Panc1 (cell line): Measurements from ENCODE around the gene LUZP2. TPM values are rescaled to one million over a fixed set of nuclear protein-coding genes. Genes with fewer than 3 reads are reported as not detected.

Experiments
- ATAC-seq: fragments of 200-7000 bp; cut with Tn5 transposase; 2 replicates; pipeline ENCODE4 v1.9.1; 2020; ENCODE audit warnings: mild to moderate bottlenecking, moderate library complexity
- BruUV-seq: library from RNA; stranded (reverse); fragments of 400-500 nt; replicated peaks from 2 replicates; lab custom pipeline; 2021; lab: Mats Ljungman, UMichigan
- CTCF ChIA-PET: fragments of 300-600 bp; sonication (Branson Sonifier 250); formaldehyde crosslinking; loops from one replicate; lab custom pipeline; 2022; ENCODE audit warnings: antibody characterized with exemption; lab: Charles Lee
- POLR2A ChIA-PET: fragments of 300-600 bp; sonication (Branson Sonifier 250); formaldehyde crosslinking; loops from one replicate; lab custom pipeline; 2022; ENCODE audit warnings: antibody characterized with exemption; lab: Charles Lee
- DNase-seq: peaks from one replicate; pipeline ENCODE4 v3.0.0-alpha.2; 2010; ENCODE audit warnings: low read depth, low spot score
- H3K27ac ChIP-seq: 2 replicates; pipeline ENCODE4 v1.5.1; 2011; ENCODE audit warnings: mild to moderate bottlenecking, low read length, inconsistent platforms
- H3K27me3 ChIP-seq: fragments of 200-500 bp; sonication (Bioruptor generic); 2 replicates; pipeline ENCODE4 v1.6.0; 2014; ENCODE audit warnings: low read length, inconsistent platforms; ENCODE audit not compliant: control insufficient read depth, insufficient read depth
- H3K36me3 ChIP-seq: fragments of 200-500 bp; sonication (Bioruptor generic); 2 replicates; pipeline ENCODE4 v1.5.1; 2014; ENCODE audit warnings: inconsistent platforms, mild to moderate bottlenecking, low read length, moderate library complexity; ENCODE audit not compliant: control insufficient read depth, insufficient read depth
- H3K4me1 ChIP-seq: 2 replicates; pipeline ENCODE4 v1.5.1; 2011; ENCODE audit warnings: inconsistent platforms, mild to moderate bottlenecking, low read length, moderate library complexity; ENCODE audit not compliant: control insufficient read depth, insufficient read depth
- H3K4me3 ChIP-seq, 2 experiments: 2 replicates each; pipeline ENCODE4 v1.5.1; 2011 to 2012; ENCODE audit warnings: low read depth in 2 of 2, low read length in 2 of 2, mild to moderate bottlenecking in 2 of 2, inconsistent platforms in 1 of 2, moderate library complexity in 1 of 2
- H3K9me3 ChIP-seq: fragments of 200-500 bp; sonication (Bioruptor generic); 2 replicates; pipeline ENCODE4 v1.5.1; 2014; ENCODE audit warnings: low read depth, mild to moderate bottlenecking, inconsistent platforms, low read length, moderate library complexity; ENCODE audit not compliant: control insufficient read depth, insufficient read depth
- CTCF ChIP-seq: fragments of 450-650 bp; IDR thresholded peaks from 2 replicates; pipeline ENCODE4 v1.5.1; 2017; ENCODE audit warnings: mild to moderate bottlenecking
- POLR2AphosphoS5 ChIP-seq: IDR thresholded peaks from 2 replicates; pipeline ENCODE4 v1.6.1; 2012; ENCODE audit warnings: mild to moderate bottlenecking, low read depth, low read length, moderate library complexity
- REST ChIP-seq, 2 experiments: IDR thresholded peaks; 2 replicates each; pipeline ENCODE4 v1.6.1; 2011 to 2012; ENCODE audit warnings: low read depth in 2 of 2, control low read depth in 1 of 2, low read length in 1 of 2, mild to moderate bottlenecking in 1 of 2, moderate library complexity in 1 of 2; ENCODE audit not compliant: insufficient read depth in 1 of 2
- SIN3A ChIP-seq: IDR thresholded peaks from 2 replicates; pipeline ENCODE4 v1.6.1; 2012; ENCODE audit warnings: low read depth, mild to moderate bottlenecking, low read length, moderate library complexity, borderline replicate concordance; ENCODE audit not compliant: insufficient read depth
- TCF7L2 ChIP-seq: IDR thresholded peaks from 2 replicates; pipeline ENCODE4 v1.6.1; 2011; ENCODE audit warnings: mild to moderate bottlenecking, low read depth, low read length, inconsistent platforms
- in situ Hi-C: cut with HindIII; loops from 2 replicates; pipeline ENCODE4 v1.10.0; 2016; ENCODE audit warnings: low sequenced_read_pairs, low pct_unique_long_range_greater_than_20kb
- intact Hi-C: fragments of 100-400 bp; cut with micrococcal nuclease; formaldehyde crosslinking; loops from one replicate; pipeline ENCODE4 v1.10.0; 2022; ENCODE audit not compliant: unreplicated experiment
- total RNA-seq: library from RNA; stranded (reverse); gene quantifications from one replicate; pipeline ENCODE4 v1.2.1, GENCODE V29; 2021; ENCODE audit not compliant: unreplicated experiment

The LUZP2 gene
- total RNA-seq, 1 experiment from 2014 or later: 0.18 TPM

- no peaks in the 10 kb centered on the region for H3K9me3 ChIP-seq
- no peak for ATAC-seq
- POLR2A ChIA-PET: no interaction called here
- CTCF ChIA-PET: no interaction called here
- no peaks in the 10 kb centered on the region for H3K36me3 ChIP-seq
- intact Hi-C loops: no loop called here
- BruUV-seq: no TSS peak
- H3K4me1 ChIP-seq: no peaks in the 10 kb centered on the region
- no peaks in the 10 kb centered on the region for H3K27me3 ChIP-seq
- H3K4me3 ChIP-seq: no peak overlapping the region
- TF ChIP-seq SIN3A (no peak), POLR2AphosphoS5 (no peak), TCF7L2 (no peak), REST (IDR thresholded peaks at IDR 0.05; ENCODE audit: insufficient read depth in 1 of 2, low read depth in 2 of 2, low read length in 1 of 2) (no peak), CTCF (no peak)
- in situ Hi-C loops: no loop called here
- no peak for DNase-seq
- no peak overlapping the region for H3K27ac ChIP-seq
These were observed 129.1 kb downstream of the LUZP2 start for GRCh38 chr11:24625975-24626374.

GRCh38 chr11:24628224-24628776 is 131.4 kb downstream of the LUZP2 start:
- Histone ChIP-seq H3K27me3 (no peaks in the 10 kb centered on the region), H3K36me3 (no peaks in the 10 kb centered on the region), H3K27ac (no peak overlapping the region), H3K4me1 (no peaks in the 10 kb centered on the region), H3K9me3 (no peaks in the 10 kb centered on the region), H3K4me3 (no peak overlapping the region)
- CTCF ChIA-PET: no interaction called here
- TF ChIP-seq CTCF (no peak), TCF7L2 (no peak), REST (IDR thresholded peaks at IDR 0.05; ENCODE audit: insufficient read depth in 1 of 2, low read depth in 2 of 2, low read length in 1 of 2) (no peak), POLR2AphosphoS5 (no peak), SIN3A (no peak)
- DNase-seq: no peak
- POLR2A ChIA-PET: no interaction called here
- intact Hi-C loops (no loop called here), in situ Hi-C loops (no loop called here)
- BruUV-seq: no TSS peak
- ATAC-seq: no peak
